ENCODE data around the gene APOC4.
"Not testable (repeated sequence)": the region's sequence is repeated elsewhere in the genome, so short reads cannot be mapped to it uniquely, and the experiment has no call there.

Gene APOC4

DNA sequence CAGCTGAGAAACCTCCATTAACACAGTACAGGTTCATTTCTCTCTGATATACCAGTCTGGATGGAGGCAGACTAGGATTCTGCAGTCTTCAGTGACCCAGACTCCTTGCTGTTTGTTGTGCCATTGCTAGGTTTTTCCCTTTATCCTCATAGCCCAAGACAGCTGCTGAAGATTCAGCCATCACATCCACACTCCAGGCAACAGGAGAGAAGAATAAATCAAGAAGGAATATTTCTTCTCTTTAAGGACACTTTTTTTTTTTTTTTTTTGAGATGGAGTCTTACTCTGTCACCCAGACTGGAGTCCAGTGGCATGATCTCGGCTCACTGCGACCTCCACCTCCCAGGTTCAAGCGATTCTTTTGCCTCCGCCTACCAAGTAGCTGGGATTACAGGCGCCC lies 27.4 kb downstream of the APOC4 start:
- Mint-ChIP-seq H3K27me3 (ENCODE audit: low read depth) (no peaks in the 10 kb centered on the region), H3K9me3 (no peaks in the 10 kb centered on the region), H3K4me3 (no peak overlapping the region), H3K4me1 (no peaks in the 10 kb centered on the region), H3K36me3 (ENCODE audit: low read depth) (peaks cover 34% of the 10 kb centered on the region), H3K27ac (no peak overlapping the region)
- TF ChIP-seq, protein P1, sequence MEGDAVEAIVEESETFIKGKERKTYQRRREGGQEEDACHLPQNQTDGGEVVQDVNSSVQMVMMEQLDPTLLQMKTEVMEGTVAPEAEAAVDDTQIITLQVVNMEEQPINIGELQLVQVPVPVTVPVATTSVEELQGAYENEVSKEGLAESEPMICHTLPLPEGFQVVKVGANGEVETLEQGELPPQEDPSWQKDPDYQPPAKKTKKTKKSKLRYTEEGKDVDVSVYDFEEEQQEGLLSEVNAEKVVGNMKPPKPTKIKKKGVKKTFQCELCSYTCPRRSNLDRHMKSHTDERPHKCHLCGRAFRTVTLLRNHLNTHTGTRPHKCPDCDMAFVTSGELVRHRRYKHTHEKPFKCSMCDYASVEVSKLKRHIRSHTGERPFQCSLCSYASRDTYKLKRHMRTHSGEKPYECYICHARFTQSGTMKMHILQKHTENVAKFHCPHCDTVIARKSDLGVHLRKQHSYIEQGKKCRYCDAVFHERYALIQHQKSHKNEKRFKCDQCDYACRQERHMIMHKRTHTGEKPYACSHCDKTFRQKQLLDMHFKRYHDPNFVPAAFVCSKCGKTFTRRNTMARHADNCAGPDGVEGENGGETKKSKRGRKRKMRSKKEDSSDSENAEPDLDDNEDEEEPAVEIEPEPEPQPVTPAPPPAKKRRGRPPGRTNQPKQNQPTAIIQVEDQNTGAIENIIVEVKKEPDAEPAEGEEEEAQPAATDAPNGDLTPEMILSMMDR (IDR thresholded peaks at IDR 0.05; ENCODE audit: unreplicated experiment in 3 of 3), result no peak

GRCh38 chr19:44971451-44971850 lies 29.4 kb downstream of the APOC4 start:
- not testable (repeated sequence) for H3K27me3 Mint-ChIP-seq (ENCODE audit: low read depth); H3K27ac Mint-ChIP-seq; H3K4me1 Mint-ChIP-seq; H3K4me3 Mint-ChIP-seq; H3K9me3 Mint-ChIP-seq
- H3K36me3 Mint-ChIP-seq (ENCODE audit: low read depth), result peaks cover 40% of the 10 kb centered on the region

DNA sequence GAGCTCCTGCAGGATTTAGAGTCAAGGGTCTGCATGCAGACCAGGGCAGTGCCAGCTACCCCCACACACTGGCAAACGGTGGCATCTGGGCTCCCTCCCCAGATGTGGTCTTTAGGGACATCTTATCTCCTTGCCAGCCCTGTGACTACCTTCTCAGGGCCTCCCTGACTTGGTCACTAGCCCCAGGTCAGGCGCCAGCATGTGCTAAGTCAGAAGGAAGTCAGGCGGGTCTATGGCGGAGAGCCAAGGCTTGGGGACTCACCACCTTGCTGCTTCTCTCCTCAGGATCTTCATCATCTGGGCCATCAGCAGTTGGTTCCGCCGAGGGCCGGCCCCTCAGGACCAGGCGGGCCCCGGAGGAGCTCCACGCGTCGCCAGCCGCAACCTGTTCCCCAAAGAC lies 30.8 kb downstream of the APOC4 start:
- H3K27me3 Mint-ChIP-seq (ENCODE audit: low read depth), result no peaks in the 10 kb centered on the region
- H3K9me3 Mint-ChIP-seq, result no peaks in the 10 kb centered on the region
- H3K4me1 Mint-ChIP-seq, result no peaks in the 10 kb centered on the region
- H3K4me3 Mint-ChIP-seq, result no peak overlapping the region
- TF ChIP-seq, protein P1 (IDR thresholded peaks at IDR 0.05; ENCODE audit: unreplicated experiment in 3 of 3), result no peak
- H3K27ac Mint-ChIP-seq, result no peak overlapping the region
- H3K36me3 Mint-ChIP-seq (ENCODE audit: low read depth), result peaks cover 48% of the 10 kb centered on the region

DNA sequence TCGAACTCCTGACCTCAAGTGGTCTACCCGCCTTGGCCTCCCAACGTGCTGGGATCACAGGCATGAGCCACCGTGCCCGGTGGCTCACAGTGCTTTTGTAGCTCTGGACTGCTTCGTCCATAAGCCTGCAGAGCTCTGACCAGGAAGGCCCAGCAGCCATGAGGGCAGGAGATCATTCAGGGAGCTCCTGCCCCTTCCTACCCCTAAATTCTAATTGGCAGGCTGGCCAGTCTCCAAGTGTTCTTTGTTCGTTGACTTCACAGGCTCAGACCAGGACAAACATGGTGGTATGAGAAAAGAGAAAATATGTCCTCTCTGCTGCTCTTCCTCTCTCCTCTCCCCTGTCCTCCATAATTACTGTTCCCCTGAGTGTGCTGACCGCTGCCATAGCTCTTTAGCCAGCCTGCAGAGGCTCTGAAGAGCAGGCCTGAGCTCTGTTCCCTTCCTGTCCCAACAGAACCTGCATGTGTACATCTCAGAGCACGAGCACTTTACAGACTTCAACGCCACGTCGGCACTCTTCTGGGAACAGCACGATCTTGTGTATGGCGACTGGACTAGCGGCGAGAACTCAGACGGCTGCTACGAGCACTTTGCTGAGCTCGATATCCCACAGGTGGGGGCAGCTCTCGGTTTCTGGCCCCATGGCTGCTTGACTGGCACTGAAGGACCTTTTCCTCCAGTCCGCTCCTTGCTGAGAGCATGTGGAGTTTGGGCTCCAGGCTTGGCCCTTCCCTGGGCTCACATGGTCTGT lies 32.1 kb downstream of the APOC4 start:
- TF ChIP-seq, protein P1 (IDR thresholded peaks at IDR 0.05; ENCODE audit: unreplicated experiment in 3 of 3), result no peak
- H3K36me3 Mint-ChIP-seq (ENCODE audit: low read depth), result peaks cover 50% of the 10 kb centered on the region
- no peaks in the 10 kb centered on the region for H3K4me1 Mint-ChIP-seq
- no peak overlapping the region for H3K27ac Mint-ChIP-seq
- no peaks in the 10 kb centered on the region for H3K9me3 Mint-ChIP-seq
- H3K4me3 Mint-ChIP-seq, result no peak overlapping the region
- no peaks in the 10 kb centered on the region for H3K27me3 Mint-ChIP-seq (ENCODE audit: low read depth)

DNA sequence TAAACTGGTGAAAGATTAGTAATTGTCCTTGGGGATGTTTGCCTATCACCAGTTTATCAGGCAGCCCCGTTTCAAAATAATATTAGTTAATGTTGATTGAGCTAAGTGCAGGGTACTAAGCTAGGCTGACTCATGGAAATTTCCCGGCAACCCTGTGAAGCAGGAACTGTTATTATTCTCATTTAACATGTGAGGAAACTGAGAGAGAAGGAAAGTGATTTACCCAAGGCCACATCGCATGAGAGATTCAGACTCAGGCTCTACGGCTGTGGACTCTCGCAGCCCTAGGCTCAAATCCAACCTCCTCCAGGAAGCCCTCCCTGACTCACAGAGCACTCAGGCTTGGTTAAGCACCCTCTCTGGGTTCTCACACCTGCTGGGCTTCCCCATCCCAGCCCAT lies 32.8 kb downstream of the APOC4 start:
- Mint-ChIP-seq H3K9me3 (no peaks in the 10 kb centered on the region), H3K27me3 (ENCODE audit: low read depth) (no peaks in the 10 kb centered on the region), H3K27ac (no peak overlapping the region), H3K36me3 (ENCODE audit: low read depth) (peaks cover 54% of the 10 kb centered on the region), H3K4me3 (no peak overlapping the region), H3K4me1 (no peaks in the 10 kb centered on the region)
- TF ChIP-seq, protein P1 (IDR thresholded peaks at IDR 0.05; ENCODE audit: unreplicated experiment in 3 of 3), result no peak

DNA sequence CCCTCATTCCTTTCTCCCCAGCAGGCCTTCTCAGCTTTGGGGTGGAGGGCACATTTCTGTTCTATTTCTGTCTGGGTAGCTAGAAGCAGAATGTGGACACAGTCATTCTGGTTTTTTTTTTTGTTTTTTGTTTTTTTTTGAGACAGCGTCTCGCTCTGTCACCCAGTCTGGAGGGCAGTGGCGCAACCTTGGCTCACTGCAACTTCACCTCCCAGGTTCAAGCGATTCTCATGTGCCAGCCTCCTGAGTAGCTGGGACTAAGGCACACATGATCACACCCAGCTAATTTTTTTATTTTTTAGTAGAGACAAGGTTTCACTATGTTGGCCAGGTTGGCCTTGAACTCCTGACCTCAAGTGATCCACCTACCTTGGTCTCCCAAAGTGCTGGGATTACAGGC lies 33.4 kb downstream of the APOC4 start:
- H3K4me3 Mint-ChIP-seq, result no peak overlapping the region
- peaks cover 53% of the 10 kb centered on the region for H3K36me3 Mint-ChIP-seq (ENCODE audit: low read depth)
- TF ChIP-seq, protein P1 (IDR thresholded peaks at IDR 0.05; ENCODE audit: unreplicated experiment in 3 of 3), result no peak
- H3K27ac Mint-ChIP-seq, result no peak overlapping the region
- H3K4me1 Mint-ChIP-seq, result no peaks in the 10 kb centered on the region
- H3K27me3 Mint-ChIP-seq (ENCODE audit: low read depth), result no peaks in the 10 kb centered on the region
- no peaks in the 10 kb centered on the region for H3K9me3 Mint-ChIP-seq

Measured in nephron (organoid).